PFSK-1 (cell line): Measurements from ENCODE around the gene GAB1.

Experiments
- FOXP2 ChIP-seq: optimal IDR thresholded peaks from 2 replicates; pipeline ENCODE3; 2011; ENCODE audit warnings: borderline replicate concordance, control low read depth, inconsistent platforms; ENCODE audit not compliant: insufficient read depth; ENCODE audit errors: extremely low read length, extremely low read depth
- POLR2AphosphoS5 ChIP-seq: IDR thresholded peaks from 2 replicates; pipeline ENCODE4 v1.6.1; 2012; ENCODE audit warnings: low read depth, mild to moderate bottlenecking, control low read depth, low read length, moderate library complexity
- SIN3A ChIP-seq: IDR thresholded peaks from 2 replicates; pipeline ENCODE4 v1.6.1; 2012; ENCODE audit warnings: mild to moderate bottlenecking, low read length, moderate library complexity, borderline replicate concordance; ENCODE audit not compliant: insufficient read depth
- TAF1 ChIP-seq: IDR thresholded peaks from 2 replicates; pipeline ENCODE4 v1.6.1; 2012; ENCODE audit warnings: low read length, control low read depth, borderline replicate concordance; ENCODE audit not compliant: insufficient read depth

DNA sequence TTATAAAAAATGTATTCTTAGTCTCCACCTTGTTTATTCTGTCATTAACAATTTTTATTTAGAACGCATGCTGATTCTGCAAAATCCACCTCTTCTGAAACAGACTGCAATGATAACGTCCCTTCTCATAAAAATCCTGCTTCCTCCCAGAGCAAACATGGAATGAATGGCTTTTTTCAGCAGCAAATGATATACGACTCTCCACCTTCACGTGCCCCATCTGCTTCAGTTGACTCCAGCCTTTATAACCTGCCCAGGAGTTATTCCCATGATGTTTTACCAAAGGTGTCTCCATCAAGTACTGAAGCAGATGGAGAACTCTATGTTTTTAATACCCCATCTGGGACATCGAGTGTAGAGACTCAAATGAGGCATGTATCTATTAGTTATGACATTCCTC lies 101.3 kb downstream of the GAB1 start:
- TF ChIP-seq POLR2AphosphoS5: no peak
- TF ChIP-seq FOXP2: no peak
- no peak for TF ChIP-seq SIN3A
- no peak for TF ChIP-seq TAF1
